Stimulated activated CD8-positive, alpha-beta memory T cell treated with anti-CD3 and anti-CD28 coated beads, Interleukin-15, amount 100 ng/mL, for 1 hour (primary cell): ENCODE measurements around the gene ITPK1.

Experiments
- DNase-seq: peaks from one replicate; pipeline ENCODE4 v3.0.0-alpha.2; 2020; ENCODE audit warnings: low read depth

Gene ITPK1

DNA sequence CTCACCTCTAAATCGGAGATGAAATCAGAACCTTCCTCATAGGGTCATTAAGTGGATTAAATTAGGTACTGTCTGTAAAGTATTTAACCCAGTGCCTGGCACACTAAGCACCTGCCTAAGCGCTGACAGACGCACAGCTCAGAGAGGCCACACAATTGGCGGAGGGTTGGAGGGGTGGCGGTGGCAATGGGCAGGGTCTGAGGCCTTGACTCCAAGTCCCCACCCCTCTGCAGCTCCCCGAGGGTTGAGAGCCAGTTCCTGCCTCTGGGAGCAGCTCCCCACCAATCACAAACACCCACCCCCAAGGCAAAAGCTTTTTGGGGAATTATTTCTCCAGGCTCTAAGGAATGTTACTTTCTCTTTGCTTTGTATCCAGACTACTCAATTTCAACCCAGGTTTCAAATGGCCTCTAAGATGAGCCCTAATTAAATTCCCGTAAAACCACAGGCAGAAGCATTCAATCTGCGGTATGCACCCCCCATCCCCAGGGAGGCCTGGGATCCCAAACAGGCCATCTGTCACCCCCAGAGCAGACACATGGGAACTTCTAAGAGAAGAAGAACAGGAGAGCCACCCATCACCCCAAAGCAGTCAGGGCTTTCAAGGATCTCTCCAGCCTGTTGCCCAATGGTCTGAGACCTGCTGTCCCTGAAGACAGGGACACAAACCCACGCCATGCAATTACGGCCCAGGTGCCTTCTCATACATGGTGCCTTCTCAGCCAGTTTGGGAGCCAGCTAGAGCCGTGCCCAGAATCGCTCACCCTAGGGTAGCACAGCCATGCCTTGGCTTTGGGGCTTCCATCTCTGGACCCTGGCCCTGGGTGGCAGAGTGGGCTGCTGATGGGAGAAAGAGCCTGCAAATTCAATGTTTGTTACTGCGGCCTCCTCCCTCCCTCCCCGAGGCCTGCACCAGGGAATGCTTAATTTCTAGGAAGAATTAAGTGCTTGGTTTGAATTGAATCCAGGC lies 126.7 kb downstream of the ITPK1 start:
- DNase-seq: no peak

DNA sequence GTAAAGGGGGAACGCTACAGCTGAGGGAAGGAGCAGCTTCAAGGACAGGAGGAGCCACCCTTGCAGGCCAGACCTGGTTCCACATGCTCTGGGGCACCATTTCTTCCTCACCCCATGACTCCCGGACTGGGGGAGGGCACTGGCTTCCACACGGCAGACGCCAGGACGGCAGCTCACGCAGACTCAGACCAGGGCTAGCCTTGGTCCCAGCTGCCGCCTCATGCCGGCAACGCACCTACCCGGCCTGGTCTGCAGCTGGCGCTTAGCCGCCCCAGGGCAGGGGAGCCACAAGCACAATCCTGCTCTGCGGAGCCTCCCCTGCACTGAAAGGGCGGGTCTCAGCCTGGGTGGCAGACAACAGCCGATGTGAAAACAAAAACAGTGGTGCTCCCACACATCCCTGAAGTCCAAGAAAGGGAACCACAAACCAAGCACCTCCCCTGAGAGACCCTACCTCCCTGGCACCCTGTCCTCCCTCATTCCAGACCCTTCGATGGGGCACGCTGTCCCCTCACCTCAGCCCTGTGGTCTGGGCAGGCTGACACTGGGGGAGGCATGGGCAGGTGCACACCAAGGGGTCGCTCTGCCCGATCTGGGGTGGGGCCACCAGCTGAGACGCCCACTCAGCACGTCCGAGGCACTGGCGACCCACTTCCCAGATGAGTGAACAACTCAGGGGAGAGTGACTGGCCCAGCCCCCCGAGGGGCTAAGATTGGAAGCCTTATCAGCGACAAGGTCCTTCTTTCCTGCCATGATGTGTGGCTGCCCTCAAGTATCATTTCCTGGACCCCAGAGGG lies 127.8 kb downstream of the ITPK1 start:
- DNase-seq: no peak

DNA sequence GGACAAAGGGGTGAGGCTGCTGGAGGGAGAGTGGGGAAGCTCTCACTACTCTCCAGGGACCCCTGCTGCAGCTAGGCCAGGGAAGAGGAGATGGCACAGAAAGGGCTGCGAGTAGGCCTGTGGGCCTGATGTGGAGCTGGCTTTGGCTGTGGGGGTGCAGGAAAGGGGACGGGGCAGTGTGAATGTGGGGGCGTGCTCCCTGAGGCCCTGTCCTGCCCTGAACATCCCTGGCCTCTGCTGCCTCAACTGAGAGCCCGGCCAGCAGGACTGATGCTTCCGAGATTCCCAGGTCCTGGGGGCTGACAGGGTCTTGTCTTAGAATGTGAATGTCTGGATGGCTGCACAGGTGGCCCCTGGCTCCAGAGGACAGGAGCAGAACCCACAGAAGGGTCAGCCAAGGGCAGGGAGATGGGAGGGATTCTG lies 128.6 kb downstream of the ITPK1 start:
- no peak for DNase-seq

DNA sequence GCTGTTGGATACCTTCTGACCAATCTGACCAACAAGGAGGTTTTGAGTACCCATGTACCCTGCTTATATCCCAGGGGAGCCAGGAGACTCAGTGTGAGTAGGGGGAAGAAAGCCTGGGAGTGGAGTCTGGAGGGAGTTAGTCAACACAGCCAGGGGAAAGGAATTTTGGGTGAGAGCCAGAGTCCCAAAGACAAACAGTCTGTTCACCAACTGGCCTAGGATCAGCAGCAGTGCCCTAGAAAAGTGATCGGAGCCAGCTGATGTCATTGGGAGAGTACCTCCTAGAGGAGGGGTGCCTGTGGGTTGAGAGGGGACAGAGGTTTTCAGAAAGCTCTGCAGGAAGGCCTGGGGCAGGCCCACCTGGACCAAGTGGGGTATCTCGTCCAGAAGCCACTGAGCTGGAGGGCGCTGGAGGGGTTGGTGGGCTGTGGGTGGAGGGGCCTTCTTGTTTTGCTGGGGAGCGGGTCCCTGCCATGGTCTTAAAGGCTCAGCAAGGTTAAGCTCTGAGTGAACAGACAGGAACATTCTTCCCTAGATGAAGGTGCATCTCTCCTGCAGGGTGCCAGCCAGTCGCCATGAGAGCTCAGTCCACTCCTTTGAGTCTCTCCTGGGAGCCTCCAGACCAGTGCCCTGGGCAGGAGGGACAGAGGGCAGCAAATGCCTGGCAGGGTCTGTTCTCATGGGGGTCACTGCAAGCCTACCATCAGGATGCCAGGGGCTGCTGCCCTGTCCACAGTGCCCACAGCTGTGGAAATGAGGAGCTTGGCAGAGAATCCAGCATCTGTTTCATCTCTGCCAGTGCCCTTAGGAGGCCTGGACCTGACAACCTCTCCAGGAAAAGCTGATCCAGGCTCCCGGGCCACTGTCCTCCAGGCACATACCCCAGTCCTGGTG lies 129.2 kb downstream of the ITPK1 start:
- DNase-seq: no peak

DNA sequence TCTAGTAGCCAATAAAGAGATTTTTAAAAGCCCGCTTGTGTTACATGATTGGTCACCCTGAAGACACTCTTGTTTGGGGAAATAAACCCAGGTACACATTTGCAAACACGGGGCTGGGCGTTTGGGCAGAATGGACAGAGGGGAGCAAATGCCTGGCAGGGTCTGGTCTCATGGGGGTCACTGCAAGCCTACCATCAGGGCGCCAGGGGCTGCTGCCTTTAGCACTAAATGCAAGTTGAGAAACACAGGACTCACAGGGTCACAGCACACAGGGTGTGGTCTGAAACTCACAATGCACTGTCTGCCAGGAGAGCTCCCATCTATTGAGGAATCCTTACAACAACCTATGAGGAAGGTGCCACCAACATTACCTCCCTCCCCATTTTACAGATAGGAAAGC lies 130.2 kb downstream of the ITPK1 start:
- DNase-seq: no peak

DNA sequence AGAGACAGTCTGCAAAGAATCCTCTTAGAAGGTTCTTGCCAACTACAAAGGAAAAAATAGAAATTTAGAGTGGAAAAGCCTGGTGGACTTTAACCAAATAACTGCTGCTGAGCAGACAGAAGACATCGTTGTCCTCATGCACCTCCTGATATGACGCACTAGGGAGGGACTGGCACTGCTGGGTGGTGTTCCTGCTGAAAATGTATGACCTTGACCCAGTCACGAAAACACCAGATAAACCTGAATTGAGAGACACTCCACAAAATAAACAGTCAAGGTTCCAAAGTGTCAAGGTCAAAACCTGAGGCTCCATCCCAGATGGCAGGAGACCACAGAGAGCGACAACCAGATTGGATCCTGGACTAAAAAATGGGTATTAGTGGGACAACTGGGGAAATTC lies 130.8 kb downstream of the ITPK1 start:
- no peak for DNase-seq

DNA sequence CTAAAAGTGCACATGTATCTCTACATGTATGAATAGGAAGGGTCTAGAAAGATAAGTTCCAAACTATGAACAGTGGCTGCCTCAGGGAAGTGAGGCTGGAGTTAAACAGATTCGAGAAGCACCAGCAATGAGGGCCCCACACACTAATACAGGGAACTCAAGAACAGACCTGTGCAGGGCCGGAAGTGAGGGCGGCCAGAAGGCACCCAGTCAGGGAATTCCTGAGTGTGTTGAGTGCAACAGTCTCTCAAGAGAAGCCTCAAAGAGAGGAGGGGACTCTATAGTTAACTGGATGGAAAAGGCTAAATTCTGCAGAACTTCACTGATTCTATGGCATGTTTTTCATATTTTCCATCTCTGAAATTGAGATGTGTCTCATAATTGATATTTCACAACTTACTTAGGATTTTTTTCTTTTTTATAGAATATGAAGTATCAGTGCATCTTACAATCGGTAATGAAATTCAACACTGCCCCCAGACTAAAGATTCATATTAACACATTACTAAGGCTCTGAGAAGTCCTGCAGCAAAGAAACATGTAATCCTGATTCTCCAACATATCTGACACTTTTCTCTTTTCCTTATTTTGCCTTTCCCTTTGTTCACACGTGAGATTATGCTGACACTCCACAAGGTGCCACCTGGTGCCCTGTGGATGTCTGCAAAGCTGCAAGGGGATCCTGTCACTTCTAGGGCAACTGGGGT lies 131.5 kb downstream of the ITPK1 start:
- DNase-seq: no peak

DNA sequence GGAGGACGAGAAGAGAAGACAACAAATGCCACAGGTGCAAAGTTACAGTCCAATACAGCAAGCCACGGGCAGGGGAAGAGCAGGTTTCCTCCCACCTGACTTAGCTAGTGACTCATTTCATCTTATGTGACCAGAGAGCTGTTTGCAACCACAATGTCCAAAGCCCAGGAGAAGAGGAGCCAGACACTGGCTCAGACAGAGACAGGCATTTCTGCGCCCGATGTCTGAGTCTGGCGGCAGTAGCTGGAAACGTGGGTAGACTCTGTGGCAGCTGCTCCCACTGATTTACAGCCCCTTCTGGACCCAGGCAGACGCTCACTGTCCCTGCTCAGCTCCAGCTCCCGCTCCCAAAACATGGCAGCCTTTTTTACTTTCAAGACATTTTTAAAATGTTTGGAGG lies 132.8 kb downstream of the ITPK1 start:
- no peak for DNase-seq

DNA sequence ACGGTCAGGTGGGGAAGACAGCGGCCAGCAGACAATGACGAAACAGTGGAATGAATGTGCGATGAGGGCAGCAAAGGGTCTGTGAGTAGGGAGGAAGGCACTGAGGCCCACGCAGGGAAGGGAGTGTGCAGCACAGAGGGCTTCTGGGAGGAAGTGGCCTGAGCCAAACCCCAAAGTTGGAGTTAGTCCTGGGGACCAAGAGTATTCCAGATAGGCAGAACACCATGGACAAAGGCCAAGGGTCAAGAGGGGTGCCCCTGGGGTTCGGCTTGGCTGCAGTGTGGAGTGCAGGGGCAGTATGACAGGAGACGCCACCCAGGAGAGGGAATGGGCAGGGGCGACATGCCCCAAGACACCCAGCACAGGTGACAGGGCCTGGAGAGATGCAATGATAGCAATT lies 134.0 kb downstream of the ITPK1 start:
- no peak for DNase-seq

DNA sequence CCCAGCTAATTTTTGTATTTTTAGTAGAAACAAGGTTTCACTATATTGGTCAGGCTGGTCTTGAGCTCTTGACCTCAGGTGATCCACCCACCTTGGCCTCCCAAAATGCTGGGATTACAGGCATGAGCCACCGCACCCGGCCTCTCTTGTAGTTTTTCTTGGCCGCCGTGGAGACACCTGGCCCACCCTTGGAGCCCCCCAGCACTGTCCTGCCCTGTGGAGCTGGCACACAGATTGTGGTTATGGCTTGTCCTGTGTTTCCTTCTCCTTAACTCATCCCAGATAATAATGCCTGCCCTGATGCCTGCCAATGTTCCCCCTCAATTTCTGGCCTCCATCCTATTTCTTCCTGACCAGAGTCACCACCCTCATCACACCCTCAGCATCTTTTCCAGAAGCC lies 134.9 kb downstream of the ITPK1 start:
- DNase-seq: no peak

DNA sequence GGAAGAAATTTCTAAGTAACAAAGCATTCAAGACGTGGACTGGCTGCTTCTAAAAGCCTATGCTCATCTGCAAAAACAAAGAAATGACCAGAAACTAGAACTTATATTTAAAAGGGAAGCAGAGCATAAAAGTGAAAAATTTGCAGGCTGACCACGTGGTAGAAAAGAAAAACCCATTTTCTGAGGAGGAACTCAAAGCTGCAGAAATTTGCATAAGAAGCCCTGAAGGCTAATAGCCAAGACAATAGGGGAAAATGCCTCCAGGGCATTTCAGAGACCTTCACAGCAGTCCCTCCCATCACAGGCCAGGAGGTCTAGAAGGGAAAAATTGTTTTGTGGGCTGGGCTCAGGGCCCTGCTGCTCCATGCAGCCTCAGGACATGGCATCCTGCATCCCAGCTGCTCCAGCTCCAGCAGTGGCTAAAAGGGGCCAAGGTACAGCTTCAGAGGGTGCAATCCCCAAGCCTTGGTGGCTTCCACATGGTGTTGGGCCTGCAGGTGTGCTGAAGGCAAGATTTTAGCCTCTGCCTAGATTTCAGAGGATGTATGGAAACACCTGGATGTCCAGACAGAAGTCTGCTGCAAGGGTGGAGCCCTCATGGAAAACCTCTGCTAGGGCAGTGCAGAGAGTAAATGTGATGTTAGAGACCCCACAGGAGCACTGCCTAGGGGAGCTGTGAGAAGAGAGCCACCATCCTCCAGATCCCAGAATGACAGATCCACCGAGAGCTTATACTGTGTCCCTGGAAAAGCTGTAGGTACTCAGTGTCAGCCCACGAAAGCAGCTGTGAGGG lies 137.3 kb downstream of the ITPK1 start:
- DNase-seq: no peak

DNA sequence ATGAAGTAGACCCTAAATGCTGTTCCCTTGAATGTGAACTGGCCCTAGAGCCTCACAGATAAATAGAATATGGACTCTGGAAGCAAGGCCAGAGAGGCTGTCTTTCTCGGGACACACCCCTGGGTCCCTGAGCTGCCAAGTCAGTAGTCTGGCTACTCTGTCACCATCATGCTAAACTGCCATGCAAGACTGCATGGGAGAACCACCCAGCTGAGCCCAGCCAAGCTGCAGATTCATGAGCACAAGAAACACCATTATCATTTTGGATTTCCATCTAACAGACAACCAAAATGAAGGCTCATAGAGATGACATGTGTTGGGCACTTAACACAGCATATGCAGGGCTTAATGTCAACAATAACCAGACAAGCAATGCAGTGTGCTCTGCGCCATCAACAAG lies 139.5 kb downstream of the ITPK1 start:
- DNase-seq: no peak

DNA sequence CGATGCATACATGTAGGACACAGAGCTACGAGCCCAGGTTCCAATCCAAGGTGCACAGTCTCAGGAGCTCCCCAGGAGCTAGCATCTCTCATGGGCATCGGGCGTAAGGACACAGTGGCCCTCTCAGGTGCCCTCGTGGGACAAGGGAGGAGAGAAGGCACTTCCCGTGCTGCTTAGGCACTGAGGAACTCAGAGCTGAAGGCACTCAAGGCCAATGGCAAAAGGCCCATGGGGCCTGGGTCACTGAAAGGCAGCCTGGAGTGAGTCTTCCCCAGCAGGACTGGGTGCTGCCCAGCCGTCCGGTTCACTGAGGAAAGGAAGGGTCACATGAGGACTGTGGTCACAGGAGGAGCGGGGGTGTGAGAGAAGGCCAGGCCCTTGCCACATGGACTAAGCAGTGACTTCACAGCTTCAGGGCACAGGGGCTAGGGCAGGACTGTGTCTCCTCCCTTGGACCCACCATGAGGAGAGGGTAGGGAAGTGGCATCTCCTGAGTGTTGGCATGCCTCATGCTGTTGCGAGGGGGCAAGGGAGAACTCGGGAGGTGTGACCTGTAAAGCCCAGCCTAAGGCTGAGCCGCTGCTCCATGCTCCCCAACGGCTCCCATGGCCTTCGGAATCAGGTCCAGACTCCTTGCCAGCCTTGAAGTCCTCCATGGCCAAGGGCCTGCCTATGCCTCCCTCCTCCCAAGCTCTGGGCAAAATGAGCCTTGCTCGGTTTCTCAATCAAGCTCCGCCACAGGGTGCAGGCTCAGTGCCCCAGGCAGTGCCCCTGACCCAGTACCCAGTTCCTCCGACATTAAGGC lies 141.0 kb downstream of the ITPK1 start:
- no peak for DNase-seq

DNA sequence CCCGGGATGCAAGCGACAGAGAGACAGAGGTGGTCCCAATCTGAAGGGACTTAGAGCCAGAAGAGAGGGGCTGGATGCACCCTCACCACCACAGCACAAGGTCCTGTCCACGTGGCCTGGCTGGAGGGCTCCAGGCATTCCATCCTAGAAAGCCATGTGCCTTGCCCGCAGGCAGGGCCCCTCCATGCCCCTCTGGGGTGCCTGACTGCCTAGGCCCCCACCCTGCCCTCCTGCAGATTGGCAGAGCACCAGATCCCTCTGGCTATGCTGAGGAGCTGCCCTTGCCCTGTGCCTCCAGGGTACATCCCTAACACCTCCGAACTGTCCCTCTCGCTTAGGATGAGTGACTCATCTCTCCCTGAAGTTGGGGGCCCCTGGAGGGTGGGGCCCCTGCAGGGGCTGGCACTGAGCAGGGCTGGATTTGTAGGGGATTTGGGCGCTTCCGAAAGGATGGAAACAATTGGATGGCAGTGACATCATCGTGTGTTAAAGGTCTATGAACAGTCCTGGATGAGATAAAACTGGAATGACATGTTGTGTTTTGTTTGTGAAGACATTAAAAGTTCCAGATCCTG lies 141.8 kb downstream of the ITPK1 start:
- no peak for DNase-seq

DNA sequence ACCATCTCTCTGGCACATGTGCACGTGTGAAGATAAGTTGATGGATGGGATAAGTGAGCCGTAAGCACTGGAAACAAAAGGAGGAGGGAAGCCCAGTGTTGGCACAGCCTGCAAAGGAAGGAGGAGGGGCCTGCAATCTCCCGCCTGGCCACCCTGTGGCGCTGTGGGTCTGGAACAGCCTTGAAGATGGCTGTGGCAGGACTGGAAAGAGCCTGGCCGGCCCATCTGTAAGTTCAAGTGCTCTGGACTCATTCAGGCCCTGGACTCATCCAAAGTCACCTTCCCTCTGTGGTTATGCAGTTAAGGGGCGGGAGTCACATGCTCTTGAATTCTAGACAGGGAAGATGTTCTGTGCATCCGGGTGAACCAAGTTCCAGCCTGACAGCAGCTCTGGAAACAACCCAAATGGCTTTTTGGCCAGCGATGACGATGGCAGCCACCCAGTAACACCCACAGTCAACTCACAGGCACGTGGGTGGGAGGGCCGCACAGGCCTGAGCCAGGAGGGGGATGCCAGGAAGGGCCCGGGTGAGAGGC lies 142.4 kb downstream of the ITPK1 start:
- DNase-seq: no peak

DNA sequence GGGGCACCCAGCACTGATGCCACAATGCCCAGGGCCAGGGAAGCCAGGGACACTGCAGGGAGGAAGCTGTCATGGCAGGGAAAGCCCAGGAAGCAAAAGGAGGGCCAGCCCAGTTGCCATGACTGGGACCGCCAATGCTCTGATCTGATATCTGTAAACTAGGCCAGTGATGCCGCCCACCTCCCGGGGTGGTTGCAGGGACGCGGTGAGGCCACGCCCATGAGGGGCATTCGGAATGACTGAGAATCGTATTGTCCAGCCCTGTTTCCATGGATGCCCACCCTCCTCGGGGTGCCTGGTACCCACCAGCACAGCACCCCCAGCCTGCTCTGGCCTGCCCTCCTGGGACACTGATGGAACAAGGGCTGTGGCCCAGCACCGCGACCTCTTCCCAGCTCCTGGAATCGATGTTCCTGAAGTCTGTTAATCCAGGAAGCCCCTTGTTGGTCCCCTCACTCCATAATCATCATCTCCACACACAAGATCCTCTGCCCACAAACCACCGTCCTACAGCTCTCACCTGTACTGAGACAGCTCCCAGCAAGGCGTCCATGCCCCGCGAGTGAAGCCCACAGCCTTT lies 144.0 kb downstream of the ITPK1 start:
- no peak for DNase-seq

DNA sequence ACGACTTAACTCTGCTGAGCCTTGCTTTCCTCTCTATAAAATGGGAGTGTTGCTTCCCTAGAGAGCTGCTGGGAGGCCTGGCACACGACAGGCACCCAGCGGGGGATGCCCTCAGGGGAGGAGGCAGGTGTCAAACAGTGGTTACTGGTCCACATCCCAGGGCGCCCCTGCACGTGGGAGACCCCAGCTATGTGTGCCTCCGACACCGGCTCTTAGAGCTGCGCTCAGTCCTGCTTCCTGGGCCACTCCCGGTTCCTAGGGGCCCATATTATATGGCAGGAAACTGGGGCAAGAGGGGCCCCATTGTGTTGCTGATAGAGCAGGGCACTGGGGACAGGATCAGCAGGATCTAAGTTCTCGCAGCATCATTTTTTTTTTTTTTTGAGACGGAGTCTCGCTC lies 145.5 kb downstream of the ITPK1 start:
- no peak for DNase-seq

DNA sequence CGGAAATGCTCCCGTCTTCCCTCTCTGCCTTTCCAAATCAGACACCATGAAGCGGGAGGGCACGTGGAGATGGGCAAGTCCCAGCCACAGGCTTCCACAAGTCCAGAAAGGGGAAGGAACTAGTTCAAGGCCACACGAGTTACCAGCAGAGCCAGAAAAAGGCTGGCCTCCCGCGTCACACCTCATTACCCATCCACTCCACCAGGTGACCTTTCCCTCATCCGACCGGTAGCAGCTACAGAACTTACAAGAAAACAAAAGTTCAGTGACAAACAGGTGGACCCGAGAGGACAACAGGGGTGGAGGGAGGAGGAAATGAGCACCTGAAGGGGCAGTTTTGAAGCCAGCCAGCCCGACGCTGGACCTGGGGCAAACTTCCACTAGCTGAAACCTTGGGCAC lies 145.9 kb downstream of the ITPK1 start:
- no peak for DNase-seq

DNA sequence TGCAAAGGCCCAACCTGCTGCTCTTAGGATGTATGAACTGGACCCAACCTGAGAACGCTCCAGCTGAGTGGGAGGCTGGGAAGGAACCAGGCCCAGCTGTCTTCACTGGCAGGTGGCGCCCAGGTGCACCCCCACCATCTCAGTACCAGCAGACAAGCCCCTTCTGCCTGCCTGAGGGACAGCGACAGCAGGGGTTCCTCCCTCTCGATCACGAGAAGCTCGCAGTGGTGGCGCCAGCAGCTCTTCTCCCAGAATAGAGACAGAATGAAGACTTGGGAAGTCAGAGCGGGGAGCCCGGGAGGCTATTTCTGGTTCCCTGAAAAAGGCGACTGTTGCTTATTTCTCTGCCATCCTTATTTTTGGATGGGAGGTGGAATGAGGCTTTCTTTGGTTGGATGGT lies 146.3 kb downstream of the ITPK1 start:
- DNase-seq: no peak
